ENCODE data around the gene SLFN13. TPM values are rescaled to one million over a fixed set of nuclear protein-coding genes. Genes with fewer than 3 reads are reported as not detected.

SLFN13 gene
- total and polyA plus RNA-seq, 2 experiments from 2014 or later: 2.2 to 5.5 TPM

- H3K4me1 ChIP-seq (ENCODE audit: insufficient read depth): peaks cover 6% of the 10 kb centered on the region
- H3K4me2 ChIP-seq: no peak overlapping the region
- DNase-seq (ENCODE audit: low spot score): no peak
- H3K9me2 ChIP-seq (replicated peaks; ENCODE audit: insufficient read depth): no peaks in the 10 kb centered on the region
- no peaks in the 10 kb centered on the region for H3K36me3 ChIP-seq (replicated peaks; ENCODE audit: insufficient read depth, low read depth)
- H3K4me3 ChIP-seq: no peak overlapping the region
- H2AFZ ChIP-seq: no peak overlapping the region
- no peaks in the 10 kb centered on the region for H3K79me2 ChIP-seq
- no peaks in the 10 kb centered on the region for H4K20me1 ChIP-seq (ENCODE audit: insufficient read depth, poor library complexity, severe bottlenecking)
- TF ChIP-seq, protein P1, sequence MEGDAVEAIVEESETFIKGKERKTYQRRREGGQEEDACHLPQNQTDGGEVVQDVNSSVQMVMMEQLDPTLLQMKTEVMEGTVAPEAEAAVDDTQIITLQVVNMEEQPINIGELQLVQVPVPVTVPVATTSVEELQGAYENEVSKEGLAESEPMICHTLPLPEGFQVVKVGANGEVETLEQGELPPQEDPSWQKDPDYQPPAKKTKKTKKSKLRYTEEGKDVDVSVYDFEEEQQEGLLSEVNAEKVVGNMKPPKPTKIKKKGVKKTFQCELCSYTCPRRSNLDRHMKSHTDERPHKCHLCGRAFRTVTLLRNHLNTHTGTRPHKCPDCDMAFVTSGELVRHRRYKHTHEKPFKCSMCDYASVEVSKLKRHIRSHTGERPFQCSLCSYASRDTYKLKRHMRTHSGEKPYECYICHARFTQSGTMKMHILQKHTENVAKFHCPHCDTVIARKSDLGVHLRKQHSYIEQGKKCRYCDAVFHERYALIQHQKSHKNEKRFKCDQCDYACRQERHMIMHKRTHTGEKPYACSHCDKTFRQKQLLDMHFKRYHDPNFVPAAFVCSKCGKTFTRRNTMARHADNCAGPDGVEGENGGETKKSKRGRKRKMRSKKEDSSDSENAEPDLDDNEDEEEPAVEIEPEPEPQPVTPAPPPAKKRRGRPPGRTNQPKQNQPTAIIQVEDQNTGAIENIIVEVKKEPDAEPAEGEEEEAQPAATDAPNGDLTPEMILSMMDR (IDR thresholded peaks at IDR 0.05; ENCODE audit: poor library complexity): no peak
- no peak for TF ChIP-seq EZH2phosphoT487 (IDR thresholded peaks at IDR 0.05; ENCODE audit: low read depth, severe bottlenecking, unreplicated experiment)
- no peak for TF ChIP-seq EZH2 (IDR thresholded peaks at IDR 0.05; ENCODE audit: borderline replicate concordance)
- WGBS (ENCODE audit: low lambda C conversion rate, missing lambda C conversion rate): 51% methylated on average over 3 of the region's 3 CpGs
- peaks cover 96% of the 10 kb centered on the region for H3K27me3 ChIP-seq
- H3K27ac ChIP-seq: no peak overlapping the region
- no peaks in the 10 kb centered on the region for H3K9me3 ChIP-seq (ENCODE audit: low read depth)
Measured at GRCh38 chr17:35491417-35491816, 42.9 kb upstream of the SLFN13 start.

GRCh38 chr17:35489944-35490343 lies 41.4 kb upstream of the SLFN13 start:
- no peaks in the 10 kb centered on the region for H3K9me2 ChIP-seq (replicated peaks; ENCODE audit: insufficient read depth)
- no peak overlapping the region for H3K27ac ChIP-seq
- H3K27me3 ChIP-seq: peaks cover 94% of the 10 kb centered on the region
- no peaks in the 10 kb centered on the region for H4K20me1 ChIP-seq (ENCODE audit: insufficient read depth, poor library complexity, severe bottlenecking)
- TF ChIP-seq EZH2 (IDR thresholded peaks at IDR 0.05; ENCODE audit: borderline replicate concordance) (no peak), EZH2phosphoT487 (IDR thresholded peaks at IDR 0.05; ENCODE audit: low read depth, severe bottlenecking, unreplicated experiment) (no peak)
- TF ChIP-seq, protein P1 (IDR thresholded peaks at IDR 0.05; ENCODE audit: poor library complexity): no peak
- no peaks in the 10 kb centered on the region for H3K36me3 ChIP-seq (replicated peaks; ENCODE audit: insufficient read depth, low read depth)
- H2AFZ ChIP-seq: no peak overlapping the region
- WGBS (ENCODE audit: low lambda C conversion rate, missing lambda C conversion rate): 40% methylated on average over 18 of the region's 18 CpGs
- H3K4me3 ChIP-seq: no peak overlapping the region
- DNase-seq (ENCODE audit: low spot score): no peak
- peaks cover 6% of the 10 kb centered on the region for H3K4me1 ChIP-seq (ENCODE audit: insufficient read depth)
- H3K9me3 ChIP-seq (ENCODE audit: low read depth): no peaks in the 10 kb centered on the region
- no peak overlapping the region for H3K4me2 ChIP-seq
- H3K79me2 ChIP-seq: no peaks in the 10 kb centered on the region

DNA sequence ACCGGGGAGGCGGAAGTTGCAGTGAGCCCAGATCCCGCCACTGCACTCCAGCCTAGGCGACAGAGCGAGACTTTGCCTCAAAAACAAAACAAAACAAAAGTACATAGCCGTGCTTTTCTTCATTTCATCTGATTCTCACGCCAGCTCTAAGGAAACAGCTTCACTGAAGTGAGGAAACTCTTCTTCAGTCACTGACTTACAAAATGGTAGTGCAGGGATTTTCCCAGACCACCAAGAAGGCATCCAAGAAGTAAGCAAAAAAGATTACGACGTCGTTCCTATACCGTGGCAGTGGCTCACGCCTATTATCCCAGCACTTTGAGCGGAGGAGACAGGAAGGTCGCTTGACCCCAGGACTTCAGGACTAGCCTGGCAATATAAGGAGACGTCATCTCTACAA lies 40.4 kb upstream of the SLFN13 start:
- peaks cover 97% of the 10 kb centered on the region for H3K27me3 ChIP-seq
- no peak overlapping the region for H3K4me2 ChIP-seq
- H3K4me1 ChIP-seq (ENCODE audit: insufficient read depth): peaks cover 6% of the 10 kb centered on the region
- H3K9me2 ChIP-seq (replicated peaks; ENCODE audit: insufficient read depth): no peaks in the 10 kb centered on the region
- no peak overlapping the region for H3K27ac ChIP-seq
- no peak for TF ChIP-seq EZH2 (IDR thresholded peaks at IDR 0.05; ENCODE audit: borderline replicate concordance)
- TF ChIP-seq, protein P1 (IDR thresholded peaks at IDR 0.05; ENCODE audit: poor library complexity): no peak
- TF ChIP-seq EZH2phosphoT487 (IDR thresholded peaks at IDR 0.05; ENCODE audit: low read depth, severe bottlenecking, unreplicated experiment): no peak
- H4K20me1 ChIP-seq (ENCODE audit: insufficient read depth, poor library complexity, severe bottlenecking): no peaks in the 10 kb centered on the region
- no peaks in the 10 kb centered on the region for H3K36me3 ChIP-seq (replicated peaks; ENCODE audit: insufficient read depth, low read depth)
- no peaks in the 10 kb centered on the region for H3K9me3 ChIP-seq (ENCODE audit: low read depth)
- H2AFZ ChIP-seq: no peak overlapping the region
- H3K4me3 ChIP-seq: no peak overlapping the region
- DNase-seq (ENCODE audit: low spot score): no peak
- no peaks in the 10 kb centered on the region for H3K79me2 ChIP-seq
- WGBS (ENCODE audit: low lambda C conversion rate, missing lambda C conversion rate): 61% methylated on average over 15 of the region's 15 CpGs

All from hepatocyte (in vitro differentiated cells).